Measurements from ENCODE around the gene ECHDC3.

The ECHDC3 gene

GRCh38 chr10:11793762-11794479 lies 51.7 kb downstream of the ECHDC3 start:
- DNase-seq (ENCODE audit: low read depth, low spot score) = no peak
- Histone ChIP-seq H3K27ac (no peak overlapping the region), H3K4me3 (no peak overlapping the region), H3K9ac (ENCODE audit: insufficient read length) (no peak overlapping the region), H3K36me3 (ENCODE audit: insufficient read depth, low read length) (no peaks in the 10 kb centered on the region), H3K9me3 (ENCODE audit: low read depth, low read length) (no peaks in the 10 kb centered on the region)
- TF ChIP-seq EZH2 (IDR thresholded peaks at IDR 0.05) (no peak), FOXP2 (optimal IDR thresholded peaks at IDR 0.05; ENCODE audit: control extremely low read depth, extremely low read length, insufficient read depth) (no peak), POLR2AphosphoS5 (IDR thresholded peaks at IDR 0.05; ENCODE audit: borderline replicate concordance, low read depth, low read length) (no peak)

- Histone ChIP-seq H3K9me3 (ENCODE audit: low read depth, low read length) (no peaks in the 10 kb centered on the region), H3K9ac (ENCODE audit: insufficient read length) (no peak overlapping the region), H3K36me3 (ENCODE audit: insufficient read depth, low read length) (no peaks in the 10 kb centered on the region), H3K27ac (no peak overlapping the region), H3K4me3 (no peak overlapping the region)
- no peak for TF ChIP-seq FOXP2 (optimal IDR thresholded peaks at IDR 0.05; ENCODE audit: control extremely low read depth, extremely low read length, insufficient read depth)
- no peak for DNase-seq (ENCODE audit: low read depth, low spot score)
Observed at GRCh38 chr10:11794566-11794965, 52.4 kb downstream of the ECHDC3 start.

GRCh38 chr10:11795101-11795920 lies 53.1 kb downstream of the ECHDC3 start:
- TF ChIP-seq FOXP2 (optimal IDR thresholded peaks at IDR 0.05; ENCODE audit: control extremely low read depth, extremely low read length, insufficient read depth) (no peak), EZH2 (IDR thresholded peaks at IDR 0.05) (no peak), POLR2AphosphoS5 (IDR thresholded peaks at IDR 0.05; ENCODE audit: borderline replicate concordance, low read depth, low read length) (no peak)
- Histone ChIP-seq H3K4me3 (no peak overlapping the region), H3K36me3 (ENCODE audit: insufficient read depth, low read length) (no peaks in the 10 kb centered on the region), H3K9me3 (ENCODE audit: low read depth, low read length) (no peaks in the 10 kb centered on the region), H3K9ac (ENCODE audit: insufficient read length) (no peak overlapping the region), H3K27ac (no peak overlapping the region)
- no peak for DNase-seq (ENCODE audit: low read depth, low spot score)

- H3K9ac ChIP-seq (ENCODE audit: insufficient read length) = no peak overlapping the region
- H3K9me3 ChIP-seq (ENCODE audit: low read depth, low read length) = no peaks in the 10 kb centered on the region
- no peaks in the 10 kb centered on the region for H3K36me3 ChIP-seq (ENCODE audit: insufficient read depth, low read length)
- peak overlapping the region; percentile 54; the same call in 1 of the 2 replicates for H3K27ac ChIP-seq
- peak overlapping the region; percentile 18; the same call in 1 of the 2 replicates for H3K4me3 ChIP-seq
- no peak for TF ChIP-seq FOXP2 (optimal IDR thresholded peaks at IDR 0.05; ENCODE audit: control extremely low read depth, extremely low read length, insufficient read depth)
- no peak for DNase-seq (ENCODE audit: low read depth, low spot score)
Observed at GRCh38 chr10:11796474-11796873, 54.3 kb downstream of the ECHDC3 start.

GRCh38 chr10:11797281-11797680 lies 55.1 kb downstream of the ECHDC3 start:
- Histone ChIP-seq H3K9me3 (ENCODE audit: low read depth, low read length) (no peaks in the 10 kb centered on the region), H3K4me3 (no peak overlapping the region), H3K27ac (no peak overlapping the region; the same call in 1 of the 2 replicates), H3K36me3 (ENCODE audit: insufficient read depth, low read length) (no peaks in the 10 kb centered on the region), H3K9ac (ENCODE audit: insufficient read length) (no peak overlapping the region)
- TF ChIP-seq FOXP2 (optimal IDR thresholded peaks at IDR 0.05; ENCODE audit: control extremely low read depth, extremely low read length, insufficient read depth) = no peak
- no peak for TF ChIP-seq POLR2AphosphoS5 (IDR thresholded peaks at IDR 0.05; ENCODE audit: borderline replicate concordance, low read depth, low read length)
- TF ChIP-seq EZH2 (IDR thresholded peaks at IDR 0.05) = no peak
- no peak for DNase-seq (ENCODE audit: low read depth, low spot score)

- Histone ChIP-seq H3K9me3 (ENCODE audit: low read depth, low read length) (no peaks in the 10 kb centered on the region), H3K9ac (ENCODE audit: insufficient read length) (no peak overlapping the region), H3K27ac (peak overlapping the region; percentile 94), H3K4me3 (no peak overlapping the region), H3K36me3 (ENCODE audit: insufficient read depth, low read length) (no peaks in the 10 kb centered on the region)
- DNase-seq (ENCODE audit: low read depth, low spot score) = no peak
- TF ChIP-seq POLR2AphosphoS5 (IDR thresholded peaks at IDR 0.05; ENCODE audit: borderline replicate concordance, low read depth, low read length) (no peak), EZH2 (IDR thresholded peaks at IDR 0.05) (no peak), FOXP2 (optimal IDR thresholded peaks at IDR 0.05; ENCODE audit: control extremely low read depth, extremely low read length, insufficient read depth) (no peak)
Observed at GRCh38 chr10:11797847-11798633, 55.9 kb downstream of the ECHDC3 start.

GRCh38 chr10:11798845-11799735 lies 56.9 kb downstream of the ECHDC3 start:
- TF ChIP-seq POLR2AphosphoS5 (IDR thresholded peaks at IDR 0.05; ENCODE audit: borderline replicate concordance, low read depth, low read length) (peak; percentile 74; the same call in 1 of the 2 replicates), FOXP2 (optimal IDR thresholded peaks at IDR 0.05; ENCODE audit: control extremely low read depth, extremely low read length, insufficient read depth) (no peak), EZH2 (IDR thresholded peaks at IDR 0.05) (no peak)
- peak overlapping the region; percentile 58 for H3K4me3 ChIP-seq
- peak overlapping the region; percentile 94 for H3K27ac ChIP-seq
- H3K9me3 ChIP-seq (ENCODE audit: low read depth, low read length) = no peaks in the 10 kb centered on the region
- no peaks in the 10 kb centered on the region for H3K36me3 ChIP-seq (ENCODE audit: insufficient read depth, low read length)
- peak; percentile 93 for DNase-seq (ENCODE audit: low read depth, low spot score)
- H3K9ac ChIP-seq (ENCODE audit: insufficient read length) = no peak overlapping the region
